Daoy (cell line): ENCODE results near the gene DPAGT1. TPM values are rescaled to one million over a fixed set of nuclear protein-coding genes. Genes with fewer than 3 reads are reported as not detected.
A peak's percentile ranks its signal among the peaks of the same experiment; 100 is the strongest.
"Not testable (repeated sequence)": the region's sequence is repeated elsewhere in the genome, so short reads cannot be mapped to it uniquely, and the experiment has no call there.

Source experiments
- DNase-seq: peaks from one replicate; pipeline ENCODE4 v3.0.0-alpha.2; 2015; ENCODE audit warnings: low read depth
- total RNA-seq: library from RNA; depleted of rRNA; stranded (reverse); fragments of >200 nt; shearing (Covaris generic); gene quantifications from 2 replicates; pipeline ENCODE4 v1.2.3, GENCODE V29; 2014; rRNA removed

DPAGT1 gene
- total RNA-seq, result 32.0 and 38.3 TPM in 2 replicates

GRCh38 chr11:119101759-119102423 is at the start of gene DPAGT1:
TSS of gene DPAGT1 (minus strand) at chr11:119101853. CDS start at chr11:119101655, 198 bp downstream.
- peak; percentile 96 for DNase-seq

- DNase-seq, result no peak
These were observed 48.2 kb upstream of the DPAGT1 start for GRCh38 chr11:119149786-119150275.

- peak; percentile 16 for DNase-seq
These were observed 47.5 kb upstream of the DPAGT1 start, which contains the start of gene ABCG4 for GRCh38 chr11:119149018-119149785. TSS of gene ABCG4 (plus strand) at chr11:119149052. CDS start at chr11:119149966, 914 bp downstream.

GRCh38 chr11:119148720-119149017 is 47.0 kb upstream of the DPAGT1 start:
- no peak for DNase-seq

- DNase-seq, result no peak
These were observed 46.1 kb upstream of the DPAGT1 start for GRCh38 chr11:119147604-119148333.

GRCh38 chr11:119145551-119145950 is 43.9 kb upstream of the DPAGT1 start:
- no peak for DNase-seq

GRCh38 chr11:119144825-119145486 is 43.3 kb upstream of the DPAGT1 start:
- peak; percentile 67 for DNase-seq

- not testable (repeated sequence) for DNase-seq
These were observed 37.6 kb upstream of the DPAGT1 start for GRCh38 chr11:119139276-119139675.

- no peak for DNase-seq
These were observed 32.8 kb upstream of the DPAGT1 start for GRCh38 chr11:119134389-119134978.

GRCh38 chr11:119130662-119131061 is 29.0 kb upstream of the DPAGT1 start:
- peak; percentile 14 for DNase-seq

GRCh38 chr11:119126675-119127268 is 25.1 kb upstream of the DPAGT1 start:
- DNase-seq, result no peak

GRCh38 chr11:119125821-119126220 is 24.2 kb upstream of the DPAGT1 start:
- no peak for DNase-seq

- DNase-seq, result no peak
These were observed 20.1 kb upstream of the DPAGT1 start for GRCh38 chr11:119121811-119122124.

- peak; percentile 99 for DNase-seq
These were observed 19.6 kb upstream of the DPAGT1 start, which contains the start of gene HINFP for GRCh38 chr11:119121008-119121810. TSS of gene HINFP (plus strand) at chr11:119121580. CDS start at chr11:119126945, 5,365 bp downstream.

- DNase-seq, result peak; percentile 39
These were observed 19.0 kb upstream of the DPAGT1 start for GRCh38 chr11:119120639-119121007.

- no peak for DNase-seq
These were observed 17.3 kb upstream of the DPAGT1 start for GRCh38 chr11:119118946-119119345.

GRCh38 chr11:119118227-119118626 is 16.6 kb upstream of the DPAGT1 start:
- no peak for DNase-seq

GRCh38 chr11:119117004-119117706 is 15.5 kb upstream of the DPAGT1 start:
- no peak for DNase-seq

GRCh38 chr11:119116601-119117000 is 14.9 kb upstream of the DPAGT1 start:
- DNase-seq, result no peak

GRCh38 chr11:119116235-119116594 is 14.6 kb upstream of the DPAGT1 start:
- DNase-seq, result no peak
